HG03354 (cell line): ENCODE data around the gene SYMPK.
A peak's percentile ranks its signal among the peaks of the same experiment; 100 is the strongest.

Source experiments
- ATAC-seq: cut with Tn5 transposase; IDR thresholded peaks from one replicate; pipeline ENCODE4 v1.9.1; 2021; ENCODE audit warnings: mild to moderate bottlenecking; ENCODE audit not compliant: unreplicated experiment, poor library complexity, severe bottlenecking

SYMPK gene

GRCh38 chr19:45771311-45771933, 91.5 kb downstream of the SYMPK start:
- no peak for ATAC-seq

GRCh38 chr19:45770192-45771101, 92.5 kb downstream of the SYMPK start:
- peak; percentile 62 for ATAC-seq

GRCh38 chr19:45769821-45770191, 93.1 kb downstream of the SYMPK start:
- peak; percentile 12 for ATAC-seq

- ATAC-seq: peak; percentile 59
These were observed 93.8 kb downstream of the SYMPK start, which contains the start of gene SIX5 for GRCh38 chr19:45768984-45769782. Gene SIX5, minus strand, starts transcription at chr19:45769252. Its CDS starts 408 bp downstream, at chr19:45768844.

- ATAC-seq: no peak
These were observed 94.3 kb downstream of the SYMPK start for GRCh38 chr19:45768655-45768983.

- no peak for ATAC-seq
These were observed 94.9 kb downstream of the SYMPK start for GRCh38 chr19:45767881-45768654.

- no peak for ATAC-seq
These were observed 95.5 kb downstream of the SYMPK start for GRCh38 chr19:45767410-45767880.

- ATAC-seq: no peak
These were observed 96.0 kb downstream of the SYMPK start for GRCh38 chr19:45766869-45767346.

GRCh38 chr19:45766296-45766868, 96.6 kb downstream of the SYMPK start:
- no peak for ATAC-seq

- no peak for ATAC-seq
These were observed 97.1 kb downstream of the SYMPK start for GRCh38 chr19:45765702-45766295.
